ENCODE measurements around the gene PNMA6F.

- TF ChIP-seq CTCF (IDR thresholded peaks at IDR 0.05; ENCODE audit: insufficient read depth, low read length, poor library complexity, severe bottlenecking) (no peak), EZH2phosphoT487 (conservative IDR thresholded peaks at IDR 0.05; ENCODE audit: low read length) (no peak)
These were observed 36.3 kb upstream of the PNMA6F start for GRCh38 chrX:153357877-153358276.
